Endothelial cell of umbilical vein (primary cell): ENCODE results near the gene LMTK2. TPM values are rescaled to one million over a fixed set of nuclear protein-coding genes. Genes with fewer than 3 reads are reported as not detected.

Experiments used
- BruUV-seq: library from RNA; stranded (reverse); fragments of 400-500 nt; replicated peaks from 2 replicates; lab custom pipeline; 2021; lab: Mats Ljungman, UMichigan
- CTCF ChIA-PET: fragments of 300-600, 350-600 bp; sonication (Branson Sonifier 250); formaldehyde crosslinking; loops from one replicate; lab custom pipeline; 2021; ENCODE audit warnings: antibody characterized with exemption, inconsistent platforms; lab: Charles Lee
- POLR2A ChIA-PET: fragments of 300-600, 350-600 bp; sonication (Branson Sonifier 250); formaldehyde crosslinking; loops from one replicate; lab custom pipeline; 2021; ENCODE audit warnings: antibody characterized with exemption, inconsistent platforms; lab: Charles Lee
- DNase-seq: peaks from one replicate; pipeline ENCODE4 v3.0.0-alpha.2; 2011; ENCODE audit warnings: low read depth, low spot score
- FAIRE-seq: peaks from 2 replicates; lab custom pipeline; 2011; peaks lifted over from hg19 to GRCh38; lab: Jason Lieb, UNC
- H2AFZ ChIP-seq: 2 replicates; pipeline ENCODE4 v1.6.0; 2012; ENCODE audit warnings: low read depth, low read length, control low read depth, inconsistent platforms
- H3K27ac ChIP-seq: 2 replicates; pipeline ENCODE4 v1.5.1; 2011; ENCODE audit warnings: low read depth, mild to moderate bottlenecking, control low read depth, low read length, moderate library complexity; ENCODE audit not compliant: insufficient read depth
- H3K27me3 ChIP-seq, 2 experiments: 2 replicates each; pipeline versions ENCODE4 v1.6.0 to v1.6.1; 2011; ENCODE audit warnings: low read length in 2 of 2, mixed read lengths in 1 of 2; ENCODE audit not compliant: control insufficient read depth in 2 of 2, insufficient read depth in 2 of 2
- H3K36me3 ChIP-seq, 2 experiments: 2 replicates in 1 of 2; 3 replicates in 1 of 2; pipeline ENCODE4 v1.5.1; 2011; ENCODE audit warnings: low read length in 2 of 2, mild to moderate bottlenecking in 1 of 2, moderate library complexity in 1 of 2; ENCODE audit not compliant: control insufficient read depth in 2 of 2, insufficient read depth in 2 of 2; ENCODE audit errors: extremely low read depth in 1 of 2
- H3K4me1 ChIP-seq: 3 replicates; pipeline ENCODE4 v1.5.1; 2011; ENCODE audit warnings: mild to moderate bottlenecking, low read length; ENCODE audit not compliant: control insufficient read depth, insufficient read depth; ENCODE audit errors: extremely low read depth
- H3K4me2 ChIP-seq: 2 replicates; pipeline ENCODE4 v1.6.1; 2011; ENCODE audit warnings: low read length, control low read depth, mixed read lengths; ENCODE audit not compliant: insufficient read depth
- H3K4me3 ChIP-seq, 3 experiments: fragments of 200-600 bp in 1 of 3; sonication (generic), shearing (Covaris generic) in 1 of 3; replicated peaks in 1 of 3; 2 replicates each; pipeline ENCODE4 v1.5.1; 2011 to 2016; ENCODE audit warnings: control low read depth in 3 of 3, low read length in 3 of 3, mild to moderate bottlenecking in 2 of 3, inconsistent platforms in 1 of 3, low read depth in 1 of 3, moderate library complexity in 1 of 3; ENCODE audit not compliant: insufficient read depth in 1 of 3
- H3K79me2 ChIP-seq: 2 replicates; pipeline ENCODE4 v1.6.0; 2012; ENCODE audit warnings: low read length, inconsistent platforms; ENCODE audit not compliant: control insufficient read depth, insufficient read depth
- H3K9ac ChIP-seq: replicated peaks from 2 replicates; pipeline ENCODE3; 2011; ENCODE audit warnings: low read length, control low read depth; ENCODE audit not compliant: insufficient read depth; ENCODE audit errors: extremely low read depth
- H3K9me1 ChIP-seq: replicated peaks from 3 replicates; pipeline ENCODE4 v1.6.0; 2011; ENCODE audit warnings: mild to moderate bottlenecking, low read length; ENCODE audit not compliant: control insufficient read depth, insufficient read depth; ENCODE audit errors: extremely low read depth
- H3K9me3 ChIP-seq: replicated peaks from 2 replicates; pipeline ENCODE4 v1.5.1; 2012; ENCODE audit warnings: low read length, inconsistent platforms; ENCODE audit not compliant: control insufficient read depth, insufficient read depth
- H4K20me1 ChIP-seq: replicated peaks from 2 replicates; pipeline ENCODE3; 2011; ENCODE audit warnings: mild to moderate bottlenecking, low read length; ENCODE audit not compliant: control insufficient read depth, insufficient read depth; ENCODE audit errors: extremely low read depth
- CTCF ChIP-seq, 2 donors: IDR thresholded peaks; 1 replicate in 1 of 2; 2 replicates in 1 of 2; pipeline ENCODE4 v1.5.1; 2011; ENCODE audit warnings: low read length in 2 of 2, mild to moderate bottlenecking in 2 of 2, moderate library complexity in 2 of 2, control low read depth in 1 of 2, inconsistent platforms in 1 of 2, low read depth in 1 of 2; ENCODE audit not compliant: insufficient read depth in 1 of 2; ENCODE audit errors: extremely low read depth in 1 of 2
- FOS ChIP-seq: IDR thresholded peaks from 2 replicates; pipeline ENCODE4 v1.6.1; 2011; ENCODE audit warnings: mild to moderate bottlenecking, low read length, moderate library complexity, borderline replicate concordance; ENCODE audit not compliant: insufficient read depth
- GATA2 ChIP-seq: IDR thresholded peaks from 2 replicates; pipeline ENCODE4 v1.7.0; 2011; ENCODE audit warnings: low read depth, mild to moderate bottlenecking, moderate library complexity, mixed read lengths, low read length; ENCODE audit not compliant: insufficient read length, insufficient read depth
- JUN ChIP-seq: IDR thresholded peaks from 2 replicates; pipeline ENCODE4 v1.6.1; 2011; ENCODE audit warnings: borderline replicate concordance, low read depth; ENCODE audit not compliant: insufficient read length, insufficient read depth
- MAX ChIP-seq: IDR thresholded peaks from 2 replicates; pipeline ENCODE4 v1.6.1; 2011; ENCODE audit not compliant: insufficient read depth, insufficient read length
- MYC ChIP-seq: IDR thresholded peaks from one replicate; pipeline ENCODE4 v1.6.1; 2011; ENCODE audit warnings: mild to moderate bottlenecking, low read depth, low read length
- POLR2A ChIP-seq: IDR thresholded peaks from 2 replicates; pipeline ENCODE4 v1.6.1; 2012; ENCODE audit warnings: low read depth, mild to moderate bottlenecking, control low read depth, low read length
- POLR2AphosphoS5 ChIP-seq: IDR thresholded peaks from 2 replicates; pipeline ENCODE4 v1.6.1; 2012; ENCODE audit warnings: low read depth, mild to moderate bottlenecking, control low read depth, low read length, moderate library complexity; ENCODE audit not compliant: insufficient read depth
- dilution Hi-C: fragments of 300-500 bp; cut with MboI; formaldehyde crosslinking; loops from one replicate; pipeline ENCODE4 v1.15.0; 2019; ENCODE audit warnings: low sequenced_read_pairs; ENCODE audit not compliant: extremely low pct_ligation_motif_present
- intact Hi-C: fragments of 100-400 bp; cut with micrococcal nuclease; formaldehyde crosslinking; loops from one replicate; pipeline ENCODE4 v1.10.0; 2022
- polyA plus RNA-seq, 4 experiments: library from polyadenylated mRNA; depleted of rRNA in 3 of 4; stranded (reverse) in 3 of 4; unstranded in 1 of 4; fragments of >200 nt; gene quantifications; 2 replicates each; pipeline versions ENCODE4 v1.2.1 to v1.2.3, GENCODE V29; 2011 to 2012; ENCODE audit warnings: missing spikeins in 1 of 4
- total RNA-seq: library from RNA; stranded (reverse); gene quantifications from 2 replicates; pipeline ENCODE4 v1.2.3, GENCODE V29; 2021

The LMTK2 gene
- total and polyA plus RNA-seq, 2 donors (not counting 3 experiments of a cell fraction or from before 2014, with no cell fraction given) = 5.9 to 13.8 TPM

DNA sequence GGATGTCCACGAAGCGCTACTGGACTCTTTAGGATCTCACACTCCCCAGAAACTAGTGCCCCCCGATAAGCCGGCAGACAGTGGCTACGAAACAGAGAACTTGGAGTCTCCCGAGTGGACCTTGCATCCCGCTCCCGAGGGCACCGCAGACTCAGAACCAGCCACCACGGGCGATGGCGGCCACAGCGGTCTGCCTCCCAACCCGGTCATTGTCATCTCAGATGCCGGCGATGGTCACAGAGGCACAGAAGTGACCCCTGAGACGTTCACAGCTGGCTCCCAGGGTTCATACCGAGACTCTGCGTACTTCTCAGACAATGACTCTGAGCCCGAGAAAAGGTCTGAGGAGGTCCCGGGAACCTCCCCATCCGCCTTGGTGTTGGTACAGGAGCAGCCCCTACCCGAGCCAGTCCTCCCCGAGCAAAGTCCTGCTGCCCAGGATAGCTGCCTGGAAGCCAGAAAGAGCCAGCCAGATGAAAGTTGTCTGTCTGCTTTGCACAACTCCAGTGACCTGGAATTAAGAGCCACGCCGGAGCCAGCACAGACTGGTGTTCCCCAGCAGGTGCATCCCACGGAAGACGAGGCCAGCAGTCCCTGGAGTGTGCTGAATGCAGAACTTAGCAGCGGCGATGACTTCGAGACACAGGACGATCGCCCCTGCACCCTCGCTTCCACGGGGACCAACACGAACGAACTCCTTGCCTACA, 87.0 kb downstream of the LMTK2 start:
- intact Hi-C loops = no loop called here
- H3K9ac ChIP-seq = no peak overlapping the region

More for the DNA sequence above, 87.0 kb downstream of the LMTK2 start:
- no peak overlapping the region for H3K27ac ChIP-seq
- no peaks in the 10 kb centered on the region for H4K20me1 ChIP-seq
- no peaks in the 10 kb centered on the region for H3K4me1 ChIP-seq
- H3K27me3 ChIP-seq = no peaks in the 10 kb centered on the region
- DNase-seq (no peak), FAIRE-seq (no peak)
- TF ChIP-seq POLR2A (no peak), POLR2AphosphoS5 (no peak), FOS (no peak), CTCF (IDR thresholded peaks at IDR 0.05; ENCODE audit: extremely low read depth in 1 of 2, insufficient read depth in 1 of 2, low read depth in 1 of 2, low read length in 2 of 2) (no peak), MYC (no peak), MAX (no peak), GATA2 (no peak), JUN (no peak)
- H3K36me3 ChIP-seq = peaks cover 6 to 30% of the 10 kb centered on the region in 2 experiments
- H3K9me1 ChIP-seq = no peaks in the 10 kb centered on the region
- no peak overlapping the region for H3K4me3 ChIP-seq
- no peaks in the 10 kb centered on the region for H3K79me2 ChIP-seq
- no TSS peak for BruUV-seq
- ChIA-PET POLR2A (no interaction called here), CTCF (no interaction called here)
- H3K4me2 ChIP-seq = no peak overlapping the region
- H3K9me3 ChIP-seq = no peaks in the 10 kb centered on the region
- H2AFZ ChIP-seq = no peak overlapping the region
- dilution Hi-C loops = no loop called here
